ENCODE results near the gene PRKCZ.
A peak's percentile ranks its signal among the peaks of the same experiment; 100 is the strongest.

Gene PRKCZ

GRCh38 chr1:2019571-2020309, 30.5 kb upstream of the PRKCZ start:
- Histone ChIP-seq H3K4me3 (ENCODE audit: severe bottlenecking) (peak overlapping the region; percentile 22), H3K27me3 (ENCODE audit: insufficient read depth, poor library complexity, severe bottlenecking) (peaks cover 46% of the 10 kb centered on the region), H3K27ac (ENCODE audit: poor library complexity, severe bottlenecking) (no peak overlapping the region), H3K4me1 (ENCODE audit: insufficient read depth, poor library complexity, severe bottlenecking) (no peaks in the 10 kb centered on the region), H3K9me3 (ENCODE audit: severe bottlenecking) (no peaks in the 10 kb centered on the region), H3K36me3 (ENCODE audit: low read depth) (no peaks in the 10 kb centered on the region)
- ATAC-seq (ENCODE audit: low read depth) (no peak), DNase-seq (ENCODE audit: low spot score) (no peak)
- no peak for TF ChIP-seq CTCF (IDR thresholded peaks at IDR 0.05; ENCODE audit: poor library complexity, severe bottlenecking)

- ATAC-seq (ENCODE audit: low read depth) = no peak
- H3K36me3 ChIP-seq (ENCODE audit: low read depth) = no peaks in the 10 kb centered on the region
- no peaks in the 10 kb centered on the region for H3K9me3 ChIP-seq (ENCODE audit: severe bottlenecking)
- H3K4me3 ChIP-seq (ENCODE audit: severe bottlenecking) = no peak overlapping the region
- no peak for DNase-seq (ENCODE audit: low spot score)
- H3K27ac ChIP-seq (ENCODE audit: poor library complexity, severe bottlenecking) = no peak overlapping the region
- H3K4me1 ChIP-seq (ENCODE audit: insufficient read depth, poor library complexity, severe bottlenecking) = no peaks in the 10 kb centered on the region
- no peak for TF ChIP-seq CTCF (IDR thresholded peaks at IDR 0.05; ENCODE audit: poor library complexity, severe bottlenecking)
- H3K27me3 ChIP-seq (ENCODE audit: insufficient read depth, poor library complexity, severe bottlenecking) = peaks cover 48% of the 10 kb centered on the region
Observed at GRCh38 chr1:2020310-2020655, 29.9 kb upstream of the PRKCZ start.

- Histone ChIP-seq H3K4me1 (ENCODE audit: insufficient read depth, poor library complexity, severe bottlenecking) (no peaks in the 10 kb centered on the region), H3K27me3 (ENCODE audit: insufficient read depth, poor library complexity, severe bottlenecking) (peaks cover 55% of the 10 kb centered on the region), H3K9me3 (ENCODE audit: severe bottlenecking) (no peaks in the 10 kb centered on the region), H3K27ac (ENCODE audit: poor library complexity, severe bottlenecking) (no peak overlapping the region), H3K36me3 (ENCODE audit: low read depth) (no peaks in the 10 kb centered on the region), H3K4me3 (ENCODE audit: severe bottlenecking) (no peak overlapping the region)
- ATAC-seq (ENCODE audit: low read depth) = no peak
- TF ChIP-seq CTCF (IDR thresholded peaks at IDR 0.05; ENCODE audit: poor library complexity, severe bottlenecking) = no peak
- peak; percentile 52 for DNase-seq (ENCODE audit: low spot score)
Observed at GRCh38 chr1:2021550-2021949, 28.7 kb upstream of the PRKCZ start.

- ATAC-seq (ENCODE audit: low read depth) = no peak
- Histone ChIP-seq H3K36me3 (ENCODE audit: low read depth) (no peaks in the 10 kb centered on the region), H3K9me3 (ENCODE audit: severe bottlenecking) (no peaks in the 10 kb centered on the region), H3K27ac (ENCODE audit: poor library complexity, severe bottlenecking) (no peak overlapping the region), H3K4me1 (ENCODE audit: insufficient read depth, poor library complexity, severe bottlenecking) (no peaks in the 10 kb centered on the region), H3K27me3 (ENCODE audit: insufficient read depth, poor library complexity, severe bottlenecking) (peaks cover 55% of the 10 kb centered on the region), H3K4me3 (ENCODE audit: severe bottlenecking) (no peak overlapping the region)
- no peak for DNase-seq (ENCODE audit: low spot score)
- TF ChIP-seq CTCF (IDR thresholded peaks at IDR 0.05; ENCODE audit: poor library complexity, severe bottlenecking) = no peak
Observed at GRCh38 chr1:2022063-2022770, 28.0 kb upstream of the PRKCZ start.

GRCh38 chr1:2023187-2023586, 27.0 kb upstream of the PRKCZ start:
- H3K9me3 ChIP-seq (ENCODE audit: severe bottlenecking) = no peaks in the 10 kb centered on the region
- H3K36me3 ChIP-seq (ENCODE audit: low read depth) = no peaks in the 10 kb centered on the region
- H3K4me1 ChIP-seq (ENCODE audit: insufficient read depth, poor library complexity, severe bottlenecking) = no peaks in the 10 kb centered on the region
- peaks cover 48% of the 10 kb centered on the region for H3K27me3 ChIP-seq (ENCODE audit: insufficient read depth, poor library complexity, severe bottlenecking)
- no peak overlapping the region for H3K27ac ChIP-seq (ENCODE audit: poor library complexity, severe bottlenecking)
- DNase-seq (ENCODE audit: low spot score) (peak; percentile 42), ATAC-seq (ENCODE audit: low read depth) (no peak)
- H3K4me3 ChIP-seq (ENCODE audit: severe bottlenecking) = no peak overlapping the region
- no peak for TF ChIP-seq CTCF (IDR thresholded peaks at IDR 0.05; ENCODE audit: poor library complexity, severe bottlenecking)
